ENCODE measurements around the gene B9D1. TPM values are rescaled to one million over a fixed set of nuclear protein-coding genes. Genes with fewer than 3 reads are reported as not detected.

The B9D1 gene
- total RNA-seq, 1 donor from 2014 or later = 6.7 TPM

DNA sequence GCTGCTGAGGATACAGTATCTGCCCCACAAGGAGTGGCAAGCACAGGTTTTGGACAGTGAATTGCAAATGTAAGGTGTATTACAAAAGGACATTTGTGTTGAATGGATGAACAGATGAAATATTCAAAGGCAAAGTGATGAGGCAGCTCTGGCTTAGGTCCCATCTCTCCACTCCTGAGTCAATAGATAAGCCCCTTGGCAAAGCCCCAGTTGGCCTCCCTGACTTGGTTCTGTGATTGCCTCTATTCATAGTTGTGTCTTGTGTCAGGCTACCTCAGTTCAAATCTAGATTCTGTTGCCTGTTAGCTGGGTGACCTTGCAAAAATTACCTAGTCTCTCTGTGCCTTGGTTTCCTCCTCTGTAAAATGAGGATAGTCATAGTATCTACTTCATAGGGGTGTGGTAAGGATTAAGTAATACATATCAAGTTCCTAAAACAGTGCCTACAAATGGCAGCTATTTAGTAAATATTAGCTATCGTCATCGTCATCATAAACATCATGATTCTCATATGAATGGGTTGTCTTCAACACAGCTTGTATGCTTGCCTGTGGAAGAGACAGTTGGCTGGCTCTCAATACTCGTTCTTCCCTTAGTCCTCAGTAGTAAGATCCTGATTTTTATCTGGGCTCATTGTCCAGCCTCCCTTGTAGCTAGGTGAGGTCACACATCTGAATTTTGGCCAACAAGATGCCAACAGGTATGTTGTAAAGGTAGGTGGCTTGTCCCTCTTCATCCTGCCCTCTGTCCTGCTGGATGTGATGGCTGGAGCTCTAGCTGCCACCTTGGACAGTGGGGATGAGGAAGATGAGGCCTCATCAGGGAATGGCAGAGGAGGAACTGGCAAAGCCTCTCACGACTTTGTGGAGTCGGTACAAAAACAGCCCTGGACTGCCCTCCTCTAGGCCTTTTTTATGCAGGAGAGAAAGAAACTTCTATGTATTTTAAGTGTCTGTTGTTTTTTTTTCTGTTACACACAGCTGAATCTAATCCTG, 26.6 kb upstream of the B9D1 start:
- CTCF ChIA-PET = interaction anchor here (0.7 to 1.6 kb wide), 2 partner anchors 11 to 26 kb away, joined by 3 read pairs; partner anchors contain the start of gene MAPK7
- Mint-ChIP-seq H3K4me1 (no peaks in the 10 kb centered on the region), H3K27ac (no peak overlapping the region), H3K27me3 (peaks cover 5% of the 10 kb centered on the region), H3K36me3 (ENCODE audit: low read depth) (peaks cover 15% of the 10 kb centered on the region), H3K4me3 (no peak overlapping the region), H3K9me3 (no peaks in the 10 kb centered on the region)
- POLR2A ChIA-PET = no interaction called here
- DNase-seq (no peak), ATAC-seq (ENCODE audit: low read depth) (no peak)
- TF ChIP-seq, protein P1, sequence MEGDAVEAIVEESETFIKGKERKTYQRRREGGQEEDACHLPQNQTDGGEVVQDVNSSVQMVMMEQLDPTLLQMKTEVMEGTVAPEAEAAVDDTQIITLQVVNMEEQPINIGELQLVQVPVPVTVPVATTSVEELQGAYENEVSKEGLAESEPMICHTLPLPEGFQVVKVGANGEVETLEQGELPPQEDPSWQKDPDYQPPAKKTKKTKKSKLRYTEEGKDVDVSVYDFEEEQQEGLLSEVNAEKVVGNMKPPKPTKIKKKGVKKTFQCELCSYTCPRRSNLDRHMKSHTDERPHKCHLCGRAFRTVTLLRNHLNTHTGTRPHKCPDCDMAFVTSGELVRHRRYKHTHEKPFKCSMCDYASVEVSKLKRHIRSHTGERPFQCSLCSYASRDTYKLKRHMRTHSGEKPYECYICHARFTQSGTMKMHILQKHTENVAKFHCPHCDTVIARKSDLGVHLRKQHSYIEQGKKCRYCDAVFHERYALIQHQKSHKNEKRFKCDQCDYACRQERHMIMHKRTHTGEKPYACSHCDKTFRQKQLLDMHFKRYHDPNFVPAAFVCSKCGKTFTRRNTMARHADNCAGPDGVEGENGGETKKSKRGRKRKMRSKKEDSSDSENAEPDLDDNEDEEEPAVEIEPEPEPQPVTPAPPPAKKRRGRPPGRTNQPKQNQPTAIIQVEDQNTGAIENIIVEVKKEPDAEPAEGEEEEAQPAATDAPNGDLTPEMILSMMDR (IDR thresholded peaks at IDR 0.05) = no peak
- intact Hi-C loops (cut with micrococcal nuclease) = no loop called here

DNA sequence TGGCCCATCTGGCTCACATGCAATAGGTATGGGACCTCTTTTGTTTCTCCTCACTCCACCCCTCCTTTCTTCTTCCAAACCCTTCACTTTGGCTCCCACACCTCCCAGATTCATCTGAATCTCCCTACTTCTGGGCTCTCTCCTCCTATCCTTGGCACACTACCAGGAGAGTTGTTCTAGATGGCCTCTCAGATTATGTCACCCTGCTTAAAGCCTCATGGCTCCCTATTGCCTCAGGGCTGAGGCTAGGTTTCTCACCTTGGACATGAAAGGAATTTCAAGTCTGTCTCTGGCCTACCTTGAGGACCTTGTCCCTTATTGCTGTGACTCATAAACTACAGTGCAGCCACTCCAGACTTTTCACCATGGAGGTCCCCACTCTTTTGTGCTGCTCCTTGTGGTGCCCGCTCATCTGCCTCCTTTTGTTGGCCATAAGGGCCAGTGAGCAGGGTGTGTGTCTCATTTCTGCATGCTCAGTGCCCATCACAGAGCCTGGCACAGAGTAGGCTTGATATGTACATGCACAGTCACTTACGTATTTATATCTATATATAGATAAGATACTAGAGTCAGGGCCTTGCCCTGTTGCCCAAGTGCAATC, 25.5 kb upstream of the B9D1 start:
- intact Hi-C loops (cut with micrococcal nuclease) = no loop called here
- ATAC-seq (ENCODE audit: low read depth) = no peak
- ChIA-PET POLR2A (no interaction called here), CTCF (no interaction called here)
- no peak overlapping the region for H3K27ac Mint-ChIP-seq
- H3K9me3 Mint-ChIP-seq = no peaks in the 10 kb centered on the region
- no peaks in the 10 kb centered on the region for H3K4me1 Mint-ChIP-seq
- peaks cover 25% of the 10 kb centered on the region for H3K36me3 Mint-ChIP-seq (ENCODE audit: low read depth)
- TF ChIP-seq, protein P1 (IDR thresholded peaks at IDR 0.05) = no peak
- H3K27me3 Mint-ChIP-seq = peaks cover 5% of the 10 kb centered on the region
- no peak for DNase-seq
- no peak overlapping the region for H3K4me3 Mint-ChIP-seq

DNA sequence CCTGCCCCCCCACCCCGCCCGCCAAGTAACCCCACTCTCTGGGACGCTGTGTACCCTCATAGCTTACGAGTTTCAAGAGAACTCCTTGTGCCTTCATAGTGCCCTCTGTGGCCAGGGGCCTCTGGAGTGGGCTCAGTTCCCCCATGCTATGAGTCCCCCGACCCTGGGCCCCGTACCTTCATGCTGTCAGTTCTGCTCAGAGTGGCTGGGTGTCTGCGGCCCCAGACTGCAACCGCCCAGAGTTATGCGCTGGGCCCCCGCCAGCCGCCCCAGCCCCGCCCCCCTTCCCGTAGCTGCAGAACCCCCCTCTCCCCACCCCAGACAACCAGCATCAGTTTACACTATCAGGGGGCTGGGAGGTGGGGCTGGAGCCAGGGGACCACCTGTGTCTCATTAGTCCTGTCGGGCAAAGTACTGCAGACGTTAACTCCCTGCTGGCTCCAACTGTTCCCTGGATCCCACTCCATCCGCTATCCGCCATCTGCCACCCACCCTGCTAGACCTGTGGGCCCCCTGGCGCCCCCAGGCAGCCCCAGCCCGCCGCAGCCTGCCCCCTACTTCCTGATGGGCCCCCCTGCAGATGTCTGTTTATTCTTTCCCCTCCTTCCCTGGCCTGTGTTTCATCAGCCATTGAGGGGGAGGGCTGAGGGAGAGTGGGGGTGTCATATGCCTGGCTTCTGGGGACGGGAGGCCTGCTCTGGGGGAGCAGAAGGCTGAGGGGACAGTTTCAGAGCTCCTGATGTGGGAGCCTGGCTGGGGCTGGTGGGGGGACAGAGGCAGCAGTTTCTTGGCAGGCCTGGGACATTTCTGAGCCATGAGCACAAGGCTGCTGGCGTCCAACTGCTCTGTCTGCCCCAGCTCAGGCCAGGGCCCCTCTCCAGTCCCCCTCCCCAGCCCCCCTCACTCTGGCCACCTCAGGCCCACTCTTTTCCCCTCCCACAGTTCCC, 24.7 kb upstream of the B9D1 start, which contains the start of gene MFAP4:
Gene MFAP4, minus strand, starts transcription at position 217 of the 947 bp plus-strand sequence. Its CDS starts 35 bp downstream, at position 182.
- intact Hi-C loops (cut with micrococcal nuclease) = no loop called here
- ATAC-seq (ENCODE audit: low read depth) (no peak), DNase-seq (no peak)
- Mint-ChIP-seq H3K27ac (no peak within 1 kb of the TSS), H3K4me3 (no peak within 1 kb of the TSS), H3K4me1 (no peaks in the 10 kb centered on the region), H3K36me3 (ENCODE audit: low read depth) (peaks cover 32% of the 10 kb centered on the region), H3K9me3 (no peaks in the 10 kb centered on the region), H3K27me3 (peaks cover 5% of the 10 kb centered on the region)
- POLR2A ChIA-PET = no interaction called here
- CTCF ChIA-PET = no interaction called here
- TF ChIP-seq, protein P1 (IDR thresholded peaks at IDR 0.05) = no peak

DNA sequence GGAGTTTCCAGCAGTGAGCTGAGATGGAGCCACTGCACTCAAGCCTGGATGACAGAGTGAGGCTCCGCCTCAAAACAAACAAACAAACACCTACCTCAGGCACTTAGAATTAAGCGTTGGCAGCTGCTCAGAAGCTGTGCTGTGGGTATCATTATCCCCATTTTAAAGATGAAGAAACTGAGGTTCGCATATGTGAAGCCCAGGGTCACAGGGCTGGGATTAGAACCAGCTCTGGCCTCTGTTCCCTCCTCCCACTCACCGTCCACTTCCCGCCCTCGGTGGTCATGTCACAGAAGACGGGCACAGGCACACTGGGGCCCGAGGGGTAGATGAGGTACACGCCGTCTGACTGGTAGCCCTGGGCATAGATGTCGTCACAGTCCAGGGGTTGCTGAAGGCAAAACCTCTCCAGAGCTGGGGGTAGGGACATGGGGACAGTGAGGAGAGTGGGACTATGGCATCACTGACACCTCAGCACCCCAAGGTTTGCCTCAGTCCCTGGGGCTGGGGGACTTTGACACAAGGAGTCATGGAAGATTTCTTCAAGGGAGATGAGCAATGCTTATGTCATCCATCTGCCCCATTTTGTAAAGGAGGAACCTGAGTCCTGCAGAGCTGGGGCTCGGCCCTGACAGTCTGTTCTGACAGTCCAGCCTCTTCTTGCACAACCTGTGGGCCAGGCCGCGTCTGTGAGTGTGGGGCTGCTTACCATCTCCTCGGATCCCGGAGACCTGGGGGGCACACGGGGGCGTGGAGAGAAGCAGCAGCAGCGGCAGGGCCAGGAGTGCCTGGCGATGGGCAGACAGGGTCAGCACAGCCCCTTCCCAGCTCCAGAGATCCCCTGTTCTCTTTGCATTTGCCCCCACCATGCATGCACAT, 23.8 kb upstream of the B9D1 start:
- H3K36me3 Mint-ChIP-seq (ENCODE audit: low read depth) = peaks cover 37% of the 10 kb centered on the region
- H3K27me3 Mint-ChIP-seq = peaks cover 5% of the 10 kb centered on the region
- no peak overlapping the region for H3K4me3 Mint-ChIP-seq
- ATAC-seq (ENCODE audit: low read depth) (no peak), DNase-seq (no peak)
- TF ChIP-seq, protein P1 (IDR thresholded peaks at IDR 0.05) = no peak
- H3K27ac Mint-ChIP-seq = no peak overlapping the region
- intact Hi-C loops (cut with micrococcal nuclease) = no loop called here
- CTCF ChIA-PET = no interaction called here
- POLR2A ChIA-PET = no interaction called here
- no peaks in the 10 kb centered on the region for H3K4me1 Mint-ChIP-seq
- no peaks in the 10 kb centered on the region for H3K9me3 Mint-ChIP-seq
